Gastroesophageal sphincter (tissue), 4 donors: ENCODE data around the gene ZGPAT. TPM values are rescaled to one million over a fixed set of nuclear protein-coding genes. Genes with fewer than 3 reads are reported as not detected.

Experiments
- ATAC-seq: fragments of 150-250 bp; one replicate; pipeline ENCODE4 v1.9.1; 2016; ENCODE audit warnings: mild to moderate bottlenecking, moderate library complexity
- H3K27ac ChIP-seq, 4 donors: fragments of 200-600 bp; sonication (generic) in 3 of 4; 1 replicate in 3 of 4; 2 replicates in 1 of 4; pipeline ENCODE4 v1.5.1; 2016 to 2019
- H3K27me3 ChIP-seq: fragments of 200-600 bp; sonication (generic); one replicate; pipeline ENCODE4 v1.5.1; 2019
- H3K36me3 ChIP-seq, 2 donors: fragments of 200-600 bp; sonication (generic); one replicate each; pipeline ENCODE4 v1.5.1; 2019; ENCODE audit warnings: control low read depth in 1 of 2
- H3K4me1 ChIP-seq, 3 donors: fragments of 200-600 bp; sonication (generic); 1 replicate in 2 of 3; 2 replicates in 1 of 3; pipeline ENCODE4 v1.5.1; 2016 to 2019; ENCODE audit warnings: control low read depth in 2 of 3
- H3K4me3 ChIP-seq, 2 donors: fragments of 200-600 bp; sonication (generic); one replicate each; pipeline ENCODE4 v1.5.1; 2019; ENCODE audit warnings: mild to moderate bottlenecking in 1 of 2, moderate library complexity in 1 of 2
- H3K9me3 ChIP-seq, 3 donors: fragments of 200-600 bp; sonication (generic); one replicate each; pipeline ENCODE4 v1.5.1; 2017 to 2019; ENCODE audit warnings: control low read depth in 2 of 3
- EP300 ChIP-seq: sonication (generic); formaldehyde crosslinking; IDR thresholded peaks from one replicate; pipeline ENCODE4 v1.6.1; 2017; ENCODE audit warnings: antibody characterized with exemption, mild to moderate bottlenecking
- POLR2A ChIP-seq, 2 donors: fragments of 450-650 bp; IDR thresholded peaks; one replicate each; pipeline ENCODE4 v1.6.1; 2017; ENCODE audit warnings: antibody characterized with exemption in 2 of 2, mild to moderate bottlenecking in 2 of 2, moderate library complexity in 1 of 2
- POLR2AphosphoS5 ChIP-seq: sonication (generic); formaldehyde crosslinking; IDR thresholded peaks from one replicate; pipeline ENCODE4 v1.6.1; 2017; ENCODE audit warnings: antibody characterized with exemption
- WGBS, 2 donors: methylation state at CpG; one replicate each; pipeline ENCODE4 v1.1.5; 2018; ENCODE audit warnings: low coverage in 1 of 2; 5-methylcytosine and 5-hydroxymethylcytosine counted together
- total RNA-seq, 4 donors: library from RNA; depleted of rRNA; stranded (reverse); fragments of >200 nt; gene quantifications; one replicate each; pipeline ENCODE4 v1.1.0, GENCODE V29; 2016
- TF ChIP-seq, protein P1 (sequence below), 4 experiments: fragments of 200-600 bp in 2 of 4; fragments of 450-650 bp in 2 of 4; sonication (generic) in 1 of 4; IDR thresholded peaks; one replicate each; pipeline ENCODE4 v1.5.1; 2017 to 2019; ENCODE audit warnings: antibody characterized with exemption in 4 of 4, mild to moderate bottlenecking in 2 of 4, moderate library complexity in 2 of 4

The ZGPAT gene
- total RNA-seq, 4 donors from 2014 or later: 21.7 to 51.7 (median 32.9) TPM

GRCh38 chr20:63758152-63758551, 50.3 kb downstream of the ZGPAT start:
- TF ChIP-seq, protein P1, sequence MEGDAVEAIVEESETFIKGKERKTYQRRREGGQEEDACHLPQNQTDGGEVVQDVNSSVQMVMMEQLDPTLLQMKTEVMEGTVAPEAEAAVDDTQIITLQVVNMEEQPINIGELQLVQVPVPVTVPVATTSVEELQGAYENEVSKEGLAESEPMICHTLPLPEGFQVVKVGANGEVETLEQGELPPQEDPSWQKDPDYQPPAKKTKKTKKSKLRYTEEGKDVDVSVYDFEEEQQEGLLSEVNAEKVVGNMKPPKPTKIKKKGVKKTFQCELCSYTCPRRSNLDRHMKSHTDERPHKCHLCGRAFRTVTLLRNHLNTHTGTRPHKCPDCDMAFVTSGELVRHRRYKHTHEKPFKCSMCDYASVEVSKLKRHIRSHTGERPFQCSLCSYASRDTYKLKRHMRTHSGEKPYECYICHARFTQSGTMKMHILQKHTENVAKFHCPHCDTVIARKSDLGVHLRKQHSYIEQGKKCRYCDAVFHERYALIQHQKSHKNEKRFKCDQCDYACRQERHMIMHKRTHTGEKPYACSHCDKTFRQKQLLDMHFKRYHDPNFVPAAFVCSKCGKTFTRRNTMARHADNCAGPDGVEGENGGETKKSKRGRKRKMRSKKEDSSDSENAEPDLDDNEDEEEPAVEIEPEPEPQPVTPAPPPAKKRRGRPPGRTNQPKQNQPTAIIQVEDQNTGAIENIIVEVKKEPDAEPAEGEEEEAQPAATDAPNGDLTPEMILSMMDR (IDR thresholded peaks at IDR 0.05): no peak
- TF ChIP-seq EP300: no peak
- TF ChIP-seq POLR2AphosphoS5: no peak
- TF ChIP-seq POLR2A (IDR thresholded peaks at IDR 0.05): no peak
- WGBS, 2 donors: 97 to 100% methylated on average over 1 to 3 of the region's 7 CpGs
- Histone ChIP-seq H3K36me3 (peaks cover 0 to 9% of the 10 kb centered on the region in 2 donors), H3K27ac (no peak overlapping the region), H3K27me3 (no peaks in the 10 kb centered on the region), H3K4me3 (no peak overlapping the region), H3K9me3 (no peaks in the 10 kb centered on the region), H3K4me1 (no peaks in the 10 kb centered on the region)
- ATAC-seq: no peak

DNA sequence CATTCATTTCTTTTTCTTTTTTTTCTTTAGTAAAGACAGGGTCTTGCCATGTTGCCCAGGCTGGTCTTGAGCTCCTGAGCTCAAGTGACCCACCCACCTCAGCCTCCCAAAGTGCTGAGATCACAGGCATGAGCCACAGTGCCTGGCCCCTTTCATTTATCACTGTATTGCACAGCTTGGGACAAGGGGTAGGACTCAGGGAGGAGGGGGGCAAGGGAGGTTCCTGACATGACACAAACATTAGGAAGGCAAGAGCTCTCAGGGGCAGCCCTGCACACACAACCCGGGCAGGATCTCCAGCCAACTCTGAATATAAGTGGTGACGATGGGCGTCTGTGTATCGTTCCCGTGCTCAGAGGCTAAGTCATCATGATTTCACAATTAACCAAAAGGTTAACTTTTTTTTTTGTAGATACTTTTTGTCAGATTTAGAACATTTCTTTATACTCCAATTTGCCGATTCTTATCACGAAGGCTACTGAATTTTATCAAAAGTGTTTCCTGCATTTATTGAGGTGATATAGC, 51.6 kb downstream of the ZGPAT start:
- Histone ChIP-seq H3K4me3 (no peak overlapping the region), H3K4me1 (no peaks in the 10 kb centered on the region), H3K27ac (no peak overlapping the region), H3K36me3 (peaks cover 0 to 13% of the 10 kb centered on the region in 2 donors), H3K27me3 (no peaks in the 10 kb centered on the region), H3K9me3 (no peaks in the 10 kb centered on the region)
- ATAC-seq: no peak
- WGBS, 2 donors: 85 to 100% methylated on average over 5 to 7 of the region's 7 CpGs
- TF ChIP-seq, protein P1 (IDR thresholded peaks at IDR 0.05): no peak
- TF ChIP-seq EP300 (no peak), POLR2A (IDR thresholded peaks at IDR 0.05) (no peak)

- ATAC-seq: no peak
- Histone ChIP-seq H3K27ac (no peak overlapping the region), H3K36me3 (peaks cover 0 to 49% of the 10 kb centered on the region in 2 donors), H3K27me3 (no peaks in the 10 kb centered on the region), H3K4me1 (no peaks in the 10 kb centered on the region), H3K4me3 (no peak overlapping the region), H3K9me3 (no peaks in the 10 kb centered on the region)
- WGBS, 2 donors: 77 to 92% methylated on average over 2 to 15 of the region's 16 CpGs
- TF ChIP-seq POLR2A (IDR thresholded peaks at IDR 0.05): no peak
- TF ChIP-seq EP300: no peak
- TF ChIP-seq POLR2AphosphoS5: no peak
- TF ChIP-seq, protein P1 (IDR thresholded peaks at IDR 0.05): no peak
Measured at GRCh38 chr20:63765082-63765873, 57.4 kb downstream of the ZGPAT start.

- Histone ChIP-seq H3K36me3 (peaks cover 0 to 55% of the 10 kb centered on the region in 2 donors), H3K27me3 (no peaks in the 10 kb centered on the region), H3K4me3 (no peak overlapping the region), H3K9me3 (no peaks in the 10 kb centered on the region), H3K27ac (no peak overlapping the region), H3K4me1 (no peaks in the 10 kb centered on the region)
- TF ChIP-seq POLR2A (IDR thresholded peaks at IDR 0.05) (no peak), POLR2AphosphoS5 (no peak), EP300 (no peak)
- TF ChIP-seq, protein P1 (IDR thresholded peaks at IDR 0.05): no peak
- no peak for ATAC-seq
- WGBS, 2 donors: 80 to 88% methylated on average over 4 to 7 of the region's 7 CpGs
Measured at GRCh38 chr20:63765902-63766301, 58.1 kb downstream of the ZGPAT start.
